HG02970 (cell line): ENCODE measurements around the gene FAM181A.

ENCODE experiments used
- ATAC-seq: cut with Tn5 transposase; IDR thresholded peaks from one replicate; pipeline ENCODE4 v1.9.1; 2021; ENCODE audit warnings: mild to moderate bottlenecking, moderate library complexity, moderate number of reproducible peaks; ENCODE audit not compliant: unreplicated experiment, low FRiP score

Gene FAM181A

DNA sequence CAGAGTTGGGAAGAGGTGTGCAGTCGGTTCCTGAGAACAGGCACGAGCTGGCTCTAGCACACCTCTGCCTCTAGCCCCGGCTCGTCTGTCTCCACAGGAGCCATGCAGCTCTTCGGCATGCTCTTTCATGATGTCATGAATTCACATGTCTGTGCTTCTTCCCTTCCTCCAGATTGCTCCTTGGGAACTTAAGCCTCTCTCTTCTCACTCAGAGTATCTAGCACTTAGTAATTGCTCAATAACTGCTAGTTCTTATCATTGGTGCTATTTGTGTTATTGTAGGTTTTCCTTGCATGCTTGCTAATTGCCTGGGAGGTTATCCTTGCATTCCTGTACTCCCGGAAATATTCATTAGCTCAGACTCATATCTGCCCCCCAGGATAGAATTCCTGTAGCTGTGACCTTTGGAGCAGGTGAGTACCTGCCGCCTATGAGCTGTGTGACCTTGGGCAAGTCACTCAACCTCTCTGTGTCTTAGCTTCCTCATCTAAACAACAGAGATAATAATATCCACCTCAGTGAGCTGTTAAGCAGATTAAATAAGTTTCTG is 19.5 kb downstream of the FAM181A start:
- no peak for ATAC-seq

DNA sequence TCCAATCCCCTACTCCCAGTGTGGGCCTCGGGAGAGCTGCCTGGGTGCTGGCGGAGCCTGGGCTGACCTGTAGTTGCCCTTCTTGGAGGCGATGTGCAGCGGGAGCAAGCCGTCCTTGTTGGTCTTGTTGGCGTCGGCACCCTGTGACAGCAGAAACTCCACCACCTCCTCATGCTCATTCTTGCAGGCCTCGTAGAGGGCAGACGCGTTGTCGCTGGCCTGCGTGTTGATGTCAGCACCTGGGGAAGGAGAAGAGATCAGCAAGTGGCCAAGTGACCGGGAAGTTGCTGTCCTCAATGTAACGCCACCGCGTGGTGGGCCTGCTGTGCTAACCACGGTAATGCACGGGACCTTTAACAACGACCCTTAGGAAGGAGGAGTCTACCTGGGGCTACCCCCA is 20.1 kb downstream of the FAM181A start:
- no peak for ATAC-seq

DNA sequence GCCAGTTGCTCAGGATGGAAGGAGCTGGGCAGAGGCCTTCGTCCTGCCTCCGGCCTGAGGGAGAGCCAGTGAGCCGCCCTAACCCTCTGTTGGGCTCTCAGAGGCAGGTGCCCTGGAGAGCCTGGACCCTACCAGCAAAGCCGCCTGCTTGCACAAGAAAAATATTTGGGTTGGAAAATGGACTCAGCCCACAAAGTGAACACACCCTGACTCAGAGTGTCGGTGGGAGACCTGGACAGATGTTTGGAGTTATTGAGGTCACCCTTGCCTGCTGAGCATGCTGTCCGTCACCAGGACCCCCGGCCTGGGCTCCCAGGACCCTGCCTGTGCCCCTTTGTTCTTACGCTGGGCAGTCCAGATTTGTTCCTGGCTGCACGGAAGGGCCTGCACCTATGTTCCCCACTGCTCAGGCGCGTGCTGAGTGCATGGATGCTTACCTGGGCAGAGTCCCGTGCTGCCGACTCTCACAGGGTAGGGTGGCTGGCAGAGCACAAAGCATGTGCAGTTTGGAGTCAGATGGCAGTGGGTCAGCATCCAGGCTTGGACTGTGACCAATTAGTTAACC is 22.4 kb downstream of the FAM181A start:
- ATAC-seq: no peak

- ATAC-seq: no peak
Observed at GRCh38 chr14:93950948-93951634, 23.9 kb downstream of the FAM181A start.

GRCh38 chr14:93951635-93952540 is 24.7 kb downstream of the FAM181A start:
- ATAC-seq: no peak

DNA sequence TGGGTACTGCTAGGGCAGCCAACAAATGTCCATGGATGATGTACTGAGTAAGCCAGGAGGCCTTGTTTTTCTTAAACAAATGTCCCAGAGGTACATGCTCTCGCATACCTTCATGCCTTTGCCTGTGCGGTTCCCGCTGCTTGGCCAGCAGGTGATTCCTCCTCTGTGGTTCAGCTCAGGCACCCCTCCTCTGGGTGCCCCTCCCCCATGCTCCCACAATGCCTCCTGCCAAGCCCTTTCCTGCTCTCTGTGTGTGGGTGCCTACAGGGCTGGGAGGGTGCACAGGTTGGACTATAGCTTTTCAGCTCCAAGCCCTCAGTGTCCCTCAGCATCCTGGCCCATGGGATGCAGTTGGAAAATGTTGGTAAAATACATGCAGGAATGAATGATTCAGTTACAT is 25.7 kb downstream of the FAM181A start:
- ATAC-seq: no peak

DNA sequence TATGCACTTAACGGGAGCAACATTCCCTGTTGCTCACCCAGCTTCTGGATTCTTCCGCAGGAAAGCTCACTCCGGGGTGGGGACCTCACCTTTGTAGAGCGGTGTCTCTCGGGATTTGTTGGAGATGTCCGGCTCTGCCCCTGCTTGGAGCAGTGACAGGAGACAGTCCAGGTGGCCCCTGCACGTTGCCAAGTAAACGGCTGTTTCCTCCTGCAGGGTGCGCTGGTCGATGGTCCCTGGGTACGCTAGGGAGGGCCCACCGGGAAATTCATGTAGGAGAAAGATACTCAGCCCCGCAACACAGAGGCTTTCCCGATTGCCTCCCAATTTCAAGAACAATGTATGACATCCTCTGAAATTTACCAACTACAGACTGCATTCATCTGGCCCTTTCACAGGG is 26.1 kb downstream of the FAM181A start:
- no peak for ATAC-seq

GRCh38 chr14:93953739-93954515 is 26.8 kb downstream of the FAM181A start:
- no peak for ATAC-seq

- ATAC-seq: no peak
Observed at GRCh38 chr14:93954516-93954830, 27.3 kb downstream of the FAM181A start.

- no peak for ATAC-seq
Observed at GRCh38 chr14:93954900-93955849, 28.0 kb downstream of the FAM181A start.

- ATAC-seq: no peak
Observed at GRCh38 chr14:93955850-93956481, 28.8 kb downstream of the FAM181A start.

DNA sequence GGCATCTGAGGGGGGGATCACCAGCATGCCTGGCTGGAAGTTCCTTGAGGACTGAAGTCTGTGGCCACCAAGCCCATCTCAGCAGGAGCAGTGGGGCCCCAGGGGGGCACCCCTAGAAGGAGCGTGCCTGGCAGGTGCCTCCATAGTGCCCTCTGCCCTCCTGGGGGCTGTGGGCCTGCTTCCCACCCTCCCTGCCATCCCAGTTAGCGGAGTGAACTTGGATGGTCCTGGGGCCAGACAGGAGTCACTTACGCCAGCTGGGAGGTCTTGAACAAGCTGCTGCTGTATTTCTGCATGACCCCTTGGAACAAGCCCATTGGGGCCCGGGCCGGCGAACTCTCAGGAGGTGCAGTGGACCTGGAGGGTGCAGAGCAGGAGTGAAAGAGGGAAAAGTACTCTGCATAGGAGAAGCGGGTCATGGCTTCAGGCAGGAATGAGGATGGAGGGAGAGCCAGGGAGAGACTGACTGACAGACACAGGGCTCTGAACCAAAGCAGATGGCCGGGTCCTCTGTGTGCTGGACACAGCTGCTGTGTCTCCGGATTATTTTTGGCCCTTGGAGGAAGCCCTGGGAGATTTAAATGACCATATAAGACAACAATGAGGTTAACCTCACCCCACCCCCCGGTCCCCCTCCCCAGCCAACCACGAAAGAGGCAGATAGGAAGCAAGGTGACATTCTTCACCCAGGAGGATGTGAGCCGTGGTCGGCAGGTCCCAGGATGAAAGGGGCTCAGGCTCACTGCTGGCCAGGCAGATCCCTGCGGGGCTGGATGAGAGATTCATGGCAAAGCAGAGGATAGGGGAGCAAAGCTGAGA is 29.6 kb downstream of the FAM181A start:
- ATAC-seq: no peak

DNA sequence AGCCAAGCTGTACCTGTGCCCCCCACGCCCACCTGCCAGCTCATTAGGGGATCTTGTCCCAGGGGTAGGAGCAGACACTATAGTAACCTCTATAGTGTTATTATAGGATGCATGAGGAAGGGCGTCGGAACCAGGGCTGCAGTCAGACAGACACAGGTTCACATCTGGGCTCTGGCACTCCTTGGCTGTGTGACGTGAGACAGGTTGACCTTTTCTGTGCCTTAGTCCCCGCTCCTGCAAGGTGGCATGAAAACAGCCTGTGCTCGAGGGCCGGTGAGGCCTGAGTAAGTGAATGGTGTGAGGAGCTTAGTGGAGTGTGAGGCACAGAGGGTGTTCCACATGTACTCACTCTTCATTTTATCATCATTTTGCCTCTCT is 30.2 kb downstream of the FAM181A start:
- no peak for ATAC-seq

DNA sequence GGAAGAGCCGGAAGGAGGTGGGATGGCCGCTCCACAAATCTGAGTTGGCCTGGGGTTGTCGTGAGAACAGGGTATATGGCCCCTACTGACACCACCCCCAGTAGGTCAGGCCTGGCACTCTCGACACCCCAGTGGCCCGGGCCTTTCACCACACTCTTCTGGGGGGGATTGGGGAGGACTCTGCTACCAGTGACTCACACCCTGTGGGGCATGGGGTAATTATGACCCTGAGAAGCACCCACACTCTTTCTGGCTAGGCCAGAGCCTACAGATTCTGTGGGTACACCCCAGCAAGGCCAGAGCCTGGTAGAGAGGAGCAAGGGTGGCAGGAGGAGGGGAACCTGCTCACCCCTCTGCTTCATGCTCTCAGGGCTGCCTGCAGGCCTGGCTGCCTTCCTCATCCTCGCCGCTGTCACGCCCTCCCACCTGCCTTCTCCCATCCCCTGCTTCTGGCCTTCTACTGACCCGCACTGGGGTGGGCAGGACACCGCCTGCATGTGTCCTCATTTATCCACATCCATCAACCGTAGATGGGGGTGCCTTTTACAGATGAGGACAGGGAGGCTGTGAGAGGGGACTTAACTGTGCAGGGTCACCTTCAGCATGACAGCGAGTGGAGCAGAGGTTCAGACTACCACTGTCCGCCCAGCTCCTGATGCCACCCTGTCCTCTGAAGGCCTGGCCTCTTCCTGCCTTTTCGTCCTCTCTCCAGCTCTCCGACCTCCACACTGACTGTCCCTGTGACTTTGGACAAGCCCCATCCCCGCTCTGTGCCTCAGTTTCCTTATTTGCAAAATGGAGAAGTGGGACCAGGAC is 30.8 kb downstream of the FAM181A start:
- no peak for ATAC-seq

- no peak for ATAC-seq
Observed at GRCh38 chr14:93958567-93959238, 31.6 kb downstream of the FAM181A start.

DNA sequence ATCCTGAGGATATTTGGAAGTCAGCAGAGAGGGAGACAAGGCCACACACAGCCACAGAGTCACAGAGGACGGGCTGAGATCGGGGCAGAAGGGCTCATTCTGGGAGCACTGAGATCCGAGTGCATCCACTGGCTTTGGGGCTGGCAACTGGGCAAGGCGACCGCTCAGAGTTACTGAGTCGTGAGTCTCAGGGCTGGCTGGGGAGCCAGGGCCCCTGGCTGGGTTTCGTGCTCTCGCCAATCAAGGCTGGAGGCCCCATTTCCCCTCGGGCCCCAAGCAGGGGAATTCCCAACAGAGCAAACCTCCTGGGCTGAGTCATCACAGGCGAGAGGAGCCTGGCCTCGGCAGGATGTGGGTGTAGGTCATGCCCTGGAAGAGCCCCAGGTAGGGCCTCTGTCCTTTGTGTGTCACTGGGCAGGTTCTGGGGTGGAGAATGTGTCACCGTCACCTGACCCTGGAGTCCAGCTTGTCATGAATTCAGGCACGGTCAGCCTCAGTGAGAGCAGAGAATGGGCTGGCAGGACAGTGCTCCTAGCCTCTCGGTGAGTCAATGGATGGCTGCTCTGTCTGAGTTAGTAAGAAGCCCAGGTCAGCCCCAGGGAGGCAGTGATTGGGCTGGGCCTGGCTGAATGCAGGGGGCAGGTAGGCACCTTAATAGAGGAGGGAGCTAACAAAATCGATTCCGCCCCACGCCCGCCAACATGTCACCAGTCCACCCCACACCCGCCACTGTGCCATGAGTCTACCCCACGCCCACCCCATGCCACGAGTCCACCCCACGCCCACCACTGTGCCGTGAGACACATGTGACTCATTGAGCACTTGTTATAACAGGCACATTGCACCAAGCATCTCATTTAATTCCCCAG is 32.3 kb downstream of the FAM181A start:
- peak; percentile 66 for ATAC-seq
